HG03432 (cell line): Measurements from ENCODE around the gene UNC13B.
"Not testable (repeated sequence)": the region's sequence is repeated elsewhere in the genome, so short reads cannot be mapped to it uniquely, and the experiment has no call there.

Experiments used
- ATAC-seq: cut with Tn5 transposase; IDR thresholded peaks from one replicate; pipeline ENCODE4 v1.9.1; 2021; ENCODE audit warnings: mild to moderate bottlenecking, moderate library complexity; ENCODE audit not compliant: unreplicated experiment

Gene UNC13B

GRCh38 chr9:35162605-35163315 lies 951 bp downstream of the UNC13B start:
- no peak for ATAC-seq

- no peak for ATAC-seq
These were observed 1.6 kb downstream of the UNC13B start for GRCh38 chr9:35163413-35163812.

- no peak for ATAC-seq
These were observed 2.9 kb downstream of the UNC13B start for GRCh38 chr9:35164711-35165110.

GRCh38 chr9:35167429-35167828 lies 5.6 kb downstream of the UNC13B start:
- ATAC-seq = not testable (repeated sequence)

- no peak for ATAC-seq
These were observed 7.2 kb downstream of the UNC13B start for GRCh38 chr9:35168963-35169362.

- ATAC-seq = no peak
These were observed 11.1 kb downstream of the UNC13B start for GRCh38 chr9:35172878-35173277.

GRCh38 chr9:35177520-35177919 lies 15.7 kb downstream of the UNC13B start:
- no peak for ATAC-seq

GRCh38 chr9:35179347-35180280 lies 17.8 kb downstream of the UNC13B start:
- no peak for ATAC-seq

- no peak for ATAC-seq
These were observed 19.0 kb downstream of the UNC13B start for GRCh38 chr9:35180801-35181200.

GRCh38 chr9:35182401-35182800 lies 20.6 kb downstream of the UNC13B start:
- ATAC-seq = not testable (repeated sequence)

GRCh38 chr9:35182996-35183754 lies 21.4 kb downstream of the UNC13B start:
- not testable (repeated sequence) for ATAC-seq

GRCh38 chr9:35183755-35184480 lies 22.1 kb downstream of the UNC13B start:
- not testable (repeated sequence) for ATAC-seq

- no peak for ATAC-seq
These were observed 24.7 kb downstream of the UNC13B start for GRCh38 chr9:35186524-35186923.

GRCh38 chr9:35190203-35190602 lies 28.4 kb downstream of the UNC13B start:
- no peak for ATAC-seq

GRCh38 chr9:35191105-35191504 lies 29.3 kb downstream of the UNC13B start:
- no peak for ATAC-seq

GRCh38 chr9:35193762-35194161 lies 32.0 kb downstream of the UNC13B start:
- ATAC-seq = no peak

- no peak for ATAC-seq
These were observed 33.9 kb downstream of the UNC13B start for GRCh38 chr9:35195683-35196082.

- ATAC-seq = no peak
These were observed 36.4 kb downstream of the UNC13B start for GRCh38 chr9:35198191-35198590.

- ATAC-seq = no peak
These were observed 41.7 kb downstream of the UNC13B start for GRCh38 chr9:35203528-35203927.

GRCh38 chr9:35205340-35205739 lies 43.5 kb downstream of the UNC13B start:
- no peak for ATAC-seq

GRCh38 chr9:35211854-35212253 lies 50.0 kb downstream of the UNC13B start:
- no peak for ATAC-seq
